Measurements from ENCODE around the gene CBS.
"Not testable (repeated sequence)": the region's sequence is repeated elsewhere in the genome, so short reads cannot be mapped to it uniquely, and the experiment has no call there.

Gene CBS

GRCh38 chr21:43075170-43076022, at the start of gene CBS:
TSS of gene CBS (minus strand) at chr21:43075835. CDS start at chr21:43072193, 3,642 bp downstream.
- not testable (repeated sequence) for H3K9me3 ChIP-seq (ENCODE audit: control insufficient read depth, insufficient read depth, low read depth, low read length); H3K4me1 ChIP-seq (ENCODE audit: control insufficient read depth, insufficient read depth, low read length); H3K27ac ChIP-seq (ENCODE audit: low read depth, low read length); H3K36me3 ChIP-seq (ENCODE audit: control insufficient read depth, insufficient read depth, low read length); H3K4me3 ChIP-seq (ENCODE audit: low read depth, low read length); H3K27me3 ChIP-seq (ENCODE audit: control insufficient read depth, insufficient read depth, low read length); H3K9ac ChIP-seq (ENCODE audit: low read length)

GRCh38 chr21:43115956-43116355, 40.3 kb upstream of the CBS start:
- not testable (repeated sequence) for H3K9ac ChIP-seq (ENCODE audit: low read length); H3K4me1 ChIP-seq (ENCODE audit: control insufficient read depth, insufficient read depth, low read length); H3K4me3 ChIP-seq (ENCODE audit: low read depth, low read length); H3K27ac ChIP-seq (ENCODE audit: low read depth, low read length); H3K27me3 ChIP-seq (ENCODE audit: control insufficient read depth, insufficient read depth, low read length); H3K36me3 ChIP-seq (ENCODE audit: control insufficient read depth, insufficient read depth, low read length); H3K9me3 ChIP-seq (ENCODE audit: control insufficient read depth, insufficient read depth, low read depth, low read length)

GRCh38 chr21:43114483-43114882, 38.8 kb upstream of the CBS start:
- not testable (repeated sequence) for H3K9me3 ChIP-seq (ENCODE audit: control insufficient read depth, insufficient read depth, low read depth, low read length); H3K36me3 ChIP-seq (ENCODE audit: control insufficient read depth, insufficient read depth, low read length); H3K27me3 ChIP-seq (ENCODE audit: control insufficient read depth, insufficient read depth, low read length); H3K4me1 ChIP-seq (ENCODE audit: control insufficient read depth, insufficient read depth, low read length); H3K27ac ChIP-seq (ENCODE audit: low read depth, low read length); H3K4me3 ChIP-seq (ENCODE audit: low read depth, low read length); H3K9ac ChIP-seq (ENCODE audit: low read length)

- H3K4me3 ChIP-seq (ENCODE audit: low read depth, low read length); H3K27ac ChIP-seq (ENCODE audit: low read depth, low read length); H3K9me3 ChIP-seq (ENCODE audit: control insufficient read depth, insufficient read depth, low read depth, low read length); H3K27me3 ChIP-seq (ENCODE audit: control insufficient read depth, insufficient read depth, low read length); H3K4me1 ChIP-seq (ENCODE audit: control insufficient read depth, insufficient read depth, low read length); H3K9ac ChIP-seq (ENCODE audit: low read length); H3K36me3 ChIP-seq (ENCODE audit: control insufficient read depth, insufficient read depth, low read length): not testable (repeated sequence)
These were observed 33.4 kb upstream of the CBS start for GRCh38 chr21:43109006-43109405.

GRCh38 chr21:43108177-43108576, 32.5 kb upstream of the CBS start:
- H3K27me3 ChIP-seq (ENCODE audit: control insufficient read depth, insufficient read depth, low read length); H3K4me1 ChIP-seq (ENCODE audit: control insufficient read depth, insufficient read depth, low read length); H3K36me3 ChIP-seq (ENCODE audit: control insufficient read depth, insufficient read depth, low read length); H3K27ac ChIP-seq (ENCODE audit: low read depth, low read length); H3K9ac ChIP-seq (ENCODE audit: low read length); H3K9me3 ChIP-seq (ENCODE audit: control insufficient read depth, insufficient read depth, low read depth, low read length); H3K4me3 ChIP-seq (ENCODE audit: low read depth, low read length): not testable (repeated sequence)

- not testable (repeated sequence) for H3K9me3 ChIP-seq (ENCODE audit: control insufficient read depth, insufficient read depth, low read depth, low read length); H3K27me3 ChIP-seq (ENCODE audit: control insufficient read depth, insufficient read depth, low read length); H3K36me3 ChIP-seq (ENCODE audit: control insufficient read depth, insufficient read depth, low read length); H3K4me3 ChIP-seq (ENCODE audit: low read depth, low read length); H3K9ac ChIP-seq (ENCODE audit: low read length); H3K4me1 ChIP-seq (ENCODE audit: control insufficient read depth, insufficient read depth, low read length); H3K27ac ChIP-seq (ENCODE audit: low read depth, low read length)
These were observed 32.1 kb upstream of the CBS start for GRCh38 chr21:43107794-43108137.

- not testable (repeated sequence) for H3K27me3 ChIP-seq (ENCODE audit: control insufficient read depth, insufficient read depth, low read length); H3K9me3 ChIP-seq (ENCODE audit: control insufficient read depth, insufficient read depth, low read depth, low read length); H3K36me3 ChIP-seq (ENCODE audit: control insufficient read depth, insufficient read depth, low read length); H3K4me1 ChIP-seq (ENCODE audit: control insufficient read depth, insufficient read depth, low read length); H3K27ac ChIP-seq (ENCODE audit: low read depth, low read length)
- Histone ChIP-seq H3K9ac (ENCODE audit: low read length) (peak within 1 kb of the TSS; percentile 73), H3K4me3 (ENCODE audit: low read depth, low read length) (peak within 1 kb of the TSS; percentile 56)
These were observed 31.5 kb upstream of the CBS start, which contains the start of gene U2AF1 for GRCh38 chr21:43106965-43107793. TSS of gene U2AF1 (minus strand) at chr21:43107570. CDS start at chr21:43107494, 76 bp downstream.

- not testable (repeated sequence) for H3K9ac ChIP-seq (ENCODE audit: low read length); H3K9me3 ChIP-seq (ENCODE audit: control insufficient read depth, insufficient read depth, low read depth, low read length); H3K27me3 ChIP-seq (ENCODE audit: control insufficient read depth, insufficient read depth, low read length); H3K36me3 ChIP-seq (ENCODE audit: control insufficient read depth, insufficient read depth, low read length); H3K4me3 ChIP-seq (ENCODE audit: low read depth, low read length); H3K4me1 ChIP-seq (ENCODE audit: control insufficient read depth, insufficient read depth, low read length); H3K27ac ChIP-seq (ENCODE audit: low read depth, low read length)
These were observed 29.0 kb upstream of the CBS start for GRCh38 chr21:43104642-43105041.

- not testable (repeated sequence) for H3K27ac ChIP-seq (ENCODE audit: low read depth, low read length); H3K27me3 ChIP-seq (ENCODE audit: control insufficient read depth, insufficient read depth, low read length); H3K36me3 ChIP-seq (ENCODE audit: control insufficient read depth, insufficient read depth, low read length); H3K4me1 ChIP-seq (ENCODE audit: control insufficient read depth, insufficient read depth, low read length); H3K4me3 ChIP-seq (ENCODE audit: low read depth, low read length); H3K9me3 ChIP-seq (ENCODE audit: control insufficient read depth, insufficient read depth, low read depth, low read length); H3K9ac ChIP-seq (ENCODE audit: low read length)
These were observed 26.6 kb upstream of the CBS start for GRCh38 chr21:43102281-43102680.

- not testable (repeated sequence) for H3K9me3 ChIP-seq (ENCODE audit: control insufficient read depth, insufficient read depth, low read depth, low read length); H3K4me3 ChIP-seq (ENCODE audit: low read depth, low read length); H3K4me1 ChIP-seq (ENCODE audit: control insufficient read depth, insufficient read depth, low read length); H3K9ac ChIP-seq (ENCODE audit: low read length); H3K27ac ChIP-seq (ENCODE audit: low read depth, low read length); H3K36me3 ChIP-seq (ENCODE audit: control insufficient read depth, insufficient read depth, low read length); H3K27me3 ChIP-seq (ENCODE audit: control insufficient read depth, insufficient read depth, low read length)
These were observed 26.0 kb upstream of the CBS start for GRCh38 chr21:43101676-43102075.

- not testable (repeated sequence) for H3K27ac ChIP-seq (ENCODE audit: low read depth, low read length); H3K27me3 ChIP-seq (ENCODE audit: control insufficient read depth, insufficient read depth, low read length); H3K4me1 ChIP-seq (ENCODE audit: control insufficient read depth, insufficient read depth, low read length); H3K36me3 ChIP-seq (ENCODE audit: control insufficient read depth, insufficient read depth, low read length); H3K4me3 ChIP-seq (ENCODE audit: low read depth, low read length); H3K9ac ChIP-seq (ENCODE audit: low read length); H3K9me3 ChIP-seq (ENCODE audit: control insufficient read depth, insufficient read depth, low read depth, low read length)
These were observed 25.4 kb upstream of the CBS start for GRCh38 chr21:43101000-43101399.

Measured in HUES6 (cell line).